ENCODE measurements around the gene LTA.

LTA gene

GRCh38 chr6:31543639-31544038 lies 28.4 kb upstream of the LTA start:
- no peak for DNase-seq

- no peak for DNase-seq
These were observed 27.4 kb upstream of the LTA start for GRCh38 chr6:31544676-31545075.

- DNase-seq, result no peak
These were observed 26.8 kb upstream of the LTA start for GRCh38 chr6:31545291-31545690.

- peak; percentile 85 for DNase-seq
These were observed 25.6 kb upstream of the LTA start, which contains the start of gene ATP6V1G2 for GRCh38 chr6:31546339-31546957. Gene ATP6V1G2, minus strand, starts transcription at chr6:31546608. Its CDS starts 49 bp downstream, at chr6:31546559.

- DNase-seq, result peak; percentile 96
These were observed 24.9 kb upstream of the LTA start, which contains the start of gene NFKBIL1 for GRCh38 chr6:31546958-31547726. Gene NFKBIL1, plus strand, starts transcription at chr6:31547608. Its CDS starts 87 bp downstream, at chr6:31547695.

- no peak for DNase-seq
These were observed 24.2 kb upstream of the LTA start for GRCh38 chr6:31547727-31548543.

- DNase-seq, result no peak
These were observed 23.6 kb upstream of the LTA start for GRCh38 chr6:31548544-31548873.

GRCh38 chr6:31551371-31551770 lies 20.7 kb upstream of the LTA start:
- DNase-seq, result peak; percentile 83

GRCh38 chr6:31556307-31556706 lies 15.8 kb upstream of the LTA start:
- DNase-seq, result no peak

- no peak for DNase-seq
These were observed 14.4 kb upstream of the LTA start for GRCh38 chr6:31557443-31558317.

GRCh38 chr6:31558318-31558625 lies 13.8 kb upstream of the LTA start:
- DNase-seq, result no peak

GRCh38 chr6:31558631-31559500 lies 13.2 kb upstream of the LTA start:
- peak; percentile 91 for DNase-seq

GRCh38 chr6:31559606-31559957 lies 12.5 kb upstream of the LTA start:
- DNase-seq, result no peak

GRCh38 chr6:31559958-31560696 lies 12.0 kb upstream of the LTA start:
- DNase-seq, result peak; percentile 88

GRCh38 chr6:31560697-31561058 lies 11.4 kb upstream of the LTA start:
- no peak for DNase-seq

- DNase-seq, result no peak
These were observed 4.3 kb upstream of the LTA start for GRCh38 chr6:31567531-31568370.

GRCh38 chr6:31568537-31568961 lies 3.5 kb upstream of the LTA start:
- DNase-seq, result no peak

- no peak for DNase-seq
These were observed 2.1 kb upstream of the LTA start for GRCh38 chr6:31569861-31570536.

GRCh38 chr6:31573239-31574105 lies 1.4 kb downstream of the LTA start:
- no peak for DNase-seq
